SIG-M5 (cell line): ENCODE data around the gene C4BPA.

Source experiments
- DNase-seq: peaks from one replicate; lab custom pipeline; 2025; lab: John Stamatoyannopoulos, UW

C4BPA gene

GRCh38 chr1:207124389-207124788, 20.4 kb downstream of the C4BPA start:
- no peak for DNase-seq

GRCh38 chr1:207128336-207128921, 24.4 kb downstream of the C4BPA start:
- no peak for DNase-seq

GRCh38 chr1:207129053-207129452, 25.0 kb downstream of the C4BPA start:
- DNase-seq = no peak

GRCh38 chr1:207130252-207131036, 26.4 kb downstream of the C4BPA start:
- no peak for DNase-seq

- no peak for DNase-seq
Observed at GRCh38 chr1:207131163-207131562, 27.1 kb downstream of the C4BPA start.

GRCh38 chr1:207134581-207134980, 30.5 kb downstream of the C4BPA start:
- DNase-seq = no peak

- DNase-seq = no peak
Observed at GRCh38 chr1:207139616-207140015, 35.6 kb downstream of the C4BPA start.

GRCh38 chr1:207140536-207140935, 36.5 kb downstream of the C4BPA start:
- DNase-seq = no peak

- DNase-seq = no peak
Observed at GRCh38 chr1:207145401-207146058, 41.5 kb downstream of the C4BPA start.

GRCh38 chr1:207151920-207152319, 47.9 kb downstream of the C4BPA start:
- no peak for DNase-seq

- no peak for DNase-seq
Observed at GRCh38 chr1:207152792-207153468, 48.9 kb downstream of the C4BPA start.

- DNase-seq = no peak
Observed at GRCh38 chr1:207155028-207155427, 51.0 kb downstream of the C4BPA start.

GRCh38 chr1:207156095-207156494, 52.1 kb downstream of the C4BPA start:
- DNase-seq = peak; percentile 29

GRCh38 chr1:207156826-207157225, 52.8 kb downstream of the C4BPA start:
- DNase-seq = no peak

- no peak for DNase-seq
Observed at GRCh38 chr1:207164086-207164485, 60.1 kb downstream of the C4BPA start.

- DNase-seq = no peak
Observed at GRCh38 chr1:207172321-207172720, 68.3 kb downstream of the C4BPA start.

- DNase-seq = peak; percentile 64
Observed at GRCh38 chr1:207172885-207173284, 68.9 kb downstream of the C4BPA start.

- no peak for DNase-seq
Observed at GRCh38 chr1:207173396-207173795, 69.4 kb downstream of the C4BPA start.

GRCh38 chr1:207174913-207175312, 70.9 kb downstream of the C4BPA start:
- no peak for DNase-seq

- no peak for DNase-seq
Observed at GRCh38 chr1:207179036-207179435, 75.0 kb downstream of the C4BPA start.

- DNase-seq = no peak
Observed at GRCh38 chr1:207181847-207182246, 77.8 kb downstream of the C4BPA start.

- DNase-seq = no peak
Observed at GRCh38 chr1:207186503-207186902, 82.5 kb downstream of the C4BPA start.

- no peak for DNase-seq
Observed at GRCh38 chr1:207188901-207189300, 84.9 kb downstream of the C4BPA start.
